T-helper 1 cell treated with Interleukin-12 subunit alpha and Interleukin-12 subunit beta and Interleukin-4 antibody, amounts not matched to agents 30 ng/mL and 1 ng/mL, for 36 hours (primary cell): ENCODE results near the gene HOMER2. TPM values are rescaled to one million over a fixed set of nuclear protein-coding genes. Genes with fewer than 3 reads are reported as not detected.
"Not testable (repeated sequence)": the region's sequence is repeated elsewhere in the genome, so short reads cannot be mapped to it uniquely, and the experiment has no call there.

ENCODE experiments used
- intact Hi-C: fragments of 100-400 bp; cut with micrococcal nuclease; formaldehyde crosslinking; loops from one replicate; pipeline ENCODE4 v1.15.1; 2024
- total RNA-seq: library from RNA; stranded (reverse); gene quantifications from 2 replicates; pipeline ENCODE4 v1.2.3, GENCODE V29; 2022

HOMER2 gene
- total RNA-seq, 1 donor from 2014 or later = 17.5 TPM

GRCh38 chr15:82966671-82967071 is 14.2 kb upstream of the HOMER2 start:
- intact Hi-C loops = loop anchor here (1.0 to 2.0 kb wide), 2 partner anchors 16 to 20 kb away; partner anchors contain the start of gene RAMAC

GRCh38 chr15:82964890-82965289 is 12.4 kb upstream of the HOMER2 start:
- intact Hi-C loops = no loop called here

GRCh38 chr15:82963471-82964341 is 11.2 kb upstream of the HOMER2 start:
- intact Hi-C loops = no loop called here

GRCh38 chr15:82960766-82961165 is 8.2 kb upstream of the HOMER2 start:
- intact Hi-C loops = no loop called here

- intact Hi-C loops = no loop called here
Observed at GRCh38 chr15:82959423-82959822, 6.9 kb upstream of the HOMER2 start.

- intact Hi-C loops = no loop called here
Observed at GRCh38 chr15:82958638-82959037, 6.1 kb upstream of the HOMER2 start.

- intact Hi-C loops = loop anchor here (2.0 kb wide), 2 partner anchors 15 to 35 kb away; partner anchors contain the start of gene RAMAC
Observed at GRCh38 chr15:82951472-82952157, 905 bp downstream of the HOMER2 start.

- intact Hi-C loops = loop anchor here (2.0 kb wide), 2 partner anchors 16 to 36 kb away; partner anchors contain the start of gene RAMAC
Observed at GRCh38 chr15:82950746-82951370, 1.7 kb downstream of the HOMER2 start.

GRCh38 chr15:82950295-82950694 is 2.2 kb downstream of the HOMER2 start:
- intact Hi-C loops = loop anchor here (2.0 kb wide), 2 partner anchors 17 to 37 kb away; partner anchors contain the start of gene RAMAC

- intact Hi-C loops = no loop called here
Observed at GRCh38 chr15:82946155-82946701, 6.3 kb downstream of the HOMER2 start.

GRCh38 chr15:82945326-82945725 is 7.2 kb downstream of the HOMER2 start:
- intact Hi-C loops = no loop called here

GRCh38 chr15:82944821-82945220 is 7.7 kb downstream of the HOMER2 start:
- intact Hi-C loops = no loop called here

GRCh38 chr15:82944056-82944455 is 8.5 kb downstream of the HOMER2 start:
- intact Hi-C loops = no loop called here

- intact Hi-C loops = no loop called here
Observed at GRCh38 chr15:82943176-82943575, 9.3 kb downstream of the HOMER2 start.

GRCh38 chr15:82942691-82943090 is 9.8 kb downstream of the HOMER2 start:
- intact Hi-C loops = no loop called here

- intact Hi-C loops = not testable (repeated sequence)
Observed at GRCh38 chr15:82939678-82940077, 12.8 kb downstream of the HOMER2 start.

- intact Hi-C loops = no loop called here
Observed at GRCh38 chr15:82937712-82938058, 14.8 kb downstream of the HOMER2 start.

- intact Hi-C loops = no loop called here
Observed at GRCh38 chr15:82936966-82937711, 15.4 kb downstream of the HOMER2 start.

- intact Hi-C loops = no loop called here
Observed at GRCh38 chr15:82935382-82935781, 17.1 kb downstream of the HOMER2 start.

- intact Hi-C loops = no loop called here
Observed at GRCh38 chr15:82934100-82934880, 18.2 kb downstream of the HOMER2 start.
